OCI-LY1 (cell line): Measurements from ENCODE around the gene ENTPD6.

Experiments used
- H2AFZ ChIP-seq: fragments of 200-600 bp; sonication (generic), shearing (Covaris generic); 2 replicates; pipeline ENCODE4 v1.6.0; 2014; ENCODE audit warnings: antibody characterized with exemption, mild to moderate bottlenecking, low read length
- H3F3A ChIP-seq: fragments of 200-600 bp; sonication (generic), shearing (Covaris generic); 2 replicates; pipeline ENCODE4 v1.6.0; 2014; ENCODE audit warnings: mild to moderate bottlenecking, antibody characterized with exemption, low read length, moderate library complexity; ENCODE audit not compliant: insufficient read depth
- H3K27ac ChIP-seq: fragments of 200-600 bp; sonication (generic); 2 replicates; pipeline ENCODE4 v1.5.1; 2014; ENCODE audit warnings: low read length, mixed run types, mild to moderate bottlenecking, low read depth; ENCODE audit not compliant: poor library complexity, severe bottlenecking
- H3K27me3 ChIP-seq: fragments of 200-600 bp; sonication (generic); 2 replicates; pipeline ENCODE4 v1.6.0; 2014; ENCODE audit warnings: antibody characterized with exemption, mild to moderate bottlenecking, low read length, moderate library complexity; ENCODE audit not compliant: insufficient read depth
- H3K36me3 ChIP-seq: fragments of 200-600 bp; sonication (generic); 2 replicates; pipeline ENCODE4 v1.6.1; 2014; ENCODE audit warnings: mild to moderate bottlenecking, antibody characterized with exemption, low read length, moderate library complexity, mixed read lengths; ENCODE audit not compliant: insufficient read depth
- H3K4me1 ChIP-seq: fragments of 200-600 bp; sonication (generic); 2 replicates; pipeline ENCODE4 v1.5.1; 2014; ENCODE audit warnings: mild to moderate bottlenecking, low read length, moderate library complexity; ENCODE audit not compliant: insufficient read depth, severe bottlenecking
- H3K4me2 ChIP-seq: fragments of 200-600 bp; sonication (generic), shearing (Covaris generic); 2 replicates; pipeline ENCODE4 v1.6.1; 2014; ENCODE audit warnings: low read length
- H3K4me3 ChIP-seq: fragments of 200-600 bp; sonication (generic); 2 replicates; pipeline ENCODE4 v1.5.1; 2014; ENCODE audit warnings: low read length, low read depth, mild to moderate bottlenecking, mixed read lengths; ENCODE audit not compliant: poor library complexity, severe bottlenecking
- H3K79me2 ChIP-seq: fragments of 200-600 bp; shearing (Covaris generic); 2 replicates; pipeline ENCODE4 v1.6.1; 2016; ENCODE audit warnings: mixed run types, low read length, mixed read lengths; ENCODE audit not compliant: insufficient read depth
- H3K9ac ChIP-seq: fragments of 200-600 bp; sonication (generic), shearing (Covaris generic); 2 replicates; pipeline ENCODE4 v1.6.1; 2014; ENCODE audit warnings: mild to moderate bottlenecking, low read length, mixed read lengths
- H3K9me2 ChIP-seq: fragments of 200-600 bp; sonication (generic), shearing (Covaris generic); 2 replicates; pipeline ENCODE4 v1.6.1; 2014; ENCODE audit warnings: low read depth, mild to moderate bottlenecking, low read length, mixed read lengths
- H3K9me3 ChIP-seq: fragments of 200-600 bp; shearing (Covaris generic); 2 replicates; pipeline ENCODE4 v1.6.1; 2014; ENCODE audit warnings: low read length, mixed read lengths
- H4K20me1 ChIP-seq: fragments of 200-600 bp; sonication (generic), shearing (Covaris generic); 2 replicates; pipeline ENCODE4 v1.6.0; 2016; ENCODE audit warnings: mild to moderate bottlenecking, low read length; ENCODE audit not compliant: insufficient read depth
- CTCF ChIP-seq: fragments of 200-600 bp; sonication (generic), shearing (Covaris generic); IDR thresholded peaks from 2 replicates; pipeline ENCODE4 v1.5.1; 2017; ENCODE audit warnings: mild to moderate bottlenecking, antibody characterized with exemption, low read length, moderate library complexity, mixed read lengths
- EZH2 ChIP-seq: fragments of 200-600 bp; sonication (generic), shearing (Covaris generic); IDR thresholded peaks from 2 replicates; pipeline ENCODE4 v1.8.0; 2017; ENCODE audit warnings: borderline replicate concordance, mixed run types, mild to moderate bottlenecking, antibody characterized with exemption, low read length, moderate library complexity, mixed read lengths

ENTPD6 gene

DNA sequence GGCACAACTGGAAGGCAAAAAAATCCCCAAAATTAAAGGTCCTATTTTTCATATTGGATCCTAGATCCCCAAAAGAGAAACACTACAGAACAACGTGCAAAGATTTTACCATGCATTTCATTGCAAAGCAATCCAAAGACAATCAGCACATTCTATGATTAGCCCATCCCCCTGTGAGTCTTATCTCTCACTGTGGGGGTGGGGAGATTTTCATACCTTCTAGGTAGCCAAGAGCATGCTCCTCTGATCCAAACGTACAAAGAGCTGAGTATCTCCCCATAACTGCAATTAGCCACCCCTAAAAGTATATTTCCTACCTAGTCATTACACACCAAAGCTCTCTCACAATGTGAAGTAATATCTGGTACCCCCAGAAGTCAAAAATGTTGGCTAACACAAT lies 22.2 kb upstream of the ENTPD6 start:
- Histone ChIP-seq H4K20me1 (no peaks in the 10 kb centered on the region), H3K79me2 (no peaks in the 10 kb centered on the region), H3K4me3 (no peak overlapping the region), H3F3A (no peaks in the 10 kb centered on the region), H3K27ac (no peak overlapping the region), H3K9ac (no peak overlapping the region), H3K27me3 (no peaks in the 10 kb centered on the region; the same call in 1 of the 2 replicates), H3K36me3 (no peaks in the 10 kb centered on the region), H3K9me3 (no peaks in the 10 kb centered on the region), H3K9me2 (no peaks in the 10 kb centered on the region), H3K4me1 (no peaks in the 10 kb centered on the region), H2AFZ (no peak overlapping the region), H3K4me2 (no peak overlapping the region)
- TF ChIP-seq EZH2, result no peak
- TF ChIP-seq CTCF, result no peak

DNA sequence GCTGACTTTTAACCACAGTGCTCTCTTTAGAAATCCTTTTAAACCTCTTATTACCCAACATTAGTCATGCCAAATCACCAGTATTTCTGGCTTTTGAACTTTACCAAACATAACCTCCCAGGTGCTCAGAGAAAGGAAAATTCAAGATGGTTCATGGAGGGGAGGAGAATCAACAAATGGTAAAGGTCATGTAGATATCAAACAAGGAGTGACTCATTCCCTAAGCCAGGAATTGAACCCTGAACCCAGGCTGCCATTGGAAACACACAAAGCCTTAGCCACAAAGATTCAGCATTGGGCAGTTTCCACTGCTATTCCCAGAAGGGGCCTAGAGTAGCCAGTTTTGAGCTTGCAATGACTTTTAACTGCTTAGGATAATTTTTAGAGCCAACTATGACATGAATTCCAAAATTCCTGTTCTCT lies 21.6 kb upstream of the ENTPD6 start:
- H3K9ac ChIP-seq, result no peak overlapping the region
- H3F3A ChIP-seq, result no peaks in the 10 kb centered on the region
- no peaks in the 10 kb centered on the region for H3K9me3 ChIP-seq
- H3K79me2 ChIP-seq, result no peaks in the 10 kb centered on the region
- H3K4me3 ChIP-seq, result no peak overlapping the region
- no peaks in the 10 kb centered on the region for H4K20me1 ChIP-seq
- no peak overlapping the region for H2AFZ ChIP-seq
- TF ChIP-seq EZH2, result no peak
- TF ChIP-seq CTCF, result no peak
- H3K36me3 ChIP-seq, result no peaks in the 10 kb centered on the region
- H3K27me3 ChIP-seq, result no peaks in the 10 kb centered on the region; the same call in 1 of the 2 replicates
- H3K4me1 ChIP-seq, result no peaks in the 10 kb centered on the region
- H3K27ac ChIP-seq, result no peak overlapping the region
- no peaks in the 10 kb centered on the region for H3K9me2 ChIP-seq
- no peak overlapping the region for H3K4me2 ChIP-seq

DNA sequence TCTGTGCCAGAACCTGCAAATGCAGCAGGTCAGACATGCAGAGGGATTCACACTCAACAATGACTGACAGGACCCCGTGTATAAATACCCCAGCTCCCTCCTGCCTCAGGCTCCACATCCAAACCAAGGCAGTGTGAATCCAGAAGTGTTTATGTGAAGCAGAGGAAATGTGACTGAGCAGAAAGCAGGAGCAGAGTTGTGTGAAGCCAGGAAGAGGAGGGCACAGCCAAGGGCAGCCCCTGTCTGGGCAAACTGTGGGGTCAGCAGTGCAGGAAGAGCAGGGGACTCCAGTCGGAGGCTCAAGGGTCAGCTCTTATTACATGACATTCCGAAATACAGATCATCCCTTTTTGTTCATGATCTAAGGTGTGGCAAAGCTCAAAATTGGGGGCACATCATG lies 19.3 kb upstream of the ENTPD6 start:
- no peak overlapping the region for H2AFZ ChIP-seq
- H3K4me1 ChIP-seq, result no peaks in the 10 kb centered on the region
- H4K20me1 ChIP-seq, result no peaks in the 10 kb centered on the region
- H3K9ac ChIP-seq, result no peak overlapping the region
- no peaks in the 10 kb centered on the region; the same call in 1 of the 2 replicates for H3K27me3 ChIP-seq
- H3K36me3 ChIP-seq, result no peaks in the 10 kb centered on the region
- no peaks in the 10 kb centered on the region for H3K79me2 ChIP-seq
- no peak overlapping the region for H3K4me3 ChIP-seq
- no peak overlapping the region for H3K4me2 ChIP-seq
- H3K9me3 ChIP-seq, result no peaks in the 10 kb centered on the region
- TF ChIP-seq CTCF (no peak), EZH2 (no peak)
- H3K9me2 ChIP-seq, result no peaks in the 10 kb centered on the region
- no peak overlapping the region for H3K27ac ChIP-seq
- H3F3A ChIP-seq, result no peaks in the 10 kb centered on the region
